ENCODE data around the gene RRM1.

- TF ChIP-seq ZBTB33 (IDR thresholded peaks at IDR 0.05) (no peak), CTCF (IDR thresholded peaks at IDR 0.05; ENCODE audit: low read depth, low read length, missing input control) (no peak), SP1 (IDR thresholded peaks at IDR 0.05) (no peak), REST (IDR thresholded peaks at IDR 0.05) (no peak), FOXA1 (IDR thresholded peaks at IDR 0.05) (no peak), YY1 (IDR thresholded peaks at IDR 0.05) (no peak), MAX (IDR thresholded peaks at IDR 0.05) (no peak), TAF1 (conservative IDR thresholded peaks at IDR 0.05) (no peak)
These were observed 52.1 kb downstream of the RRM1 start for GRCh38 chr11:4146772-4147098.
